Stimulated activated CD8-positive, alpha-beta memory T cell treated with anti-CD3 and anti-CD28 coated beads, Interleukin-12 subunit alpha, Interleukin-12 subunit beta, amount 100 ng/mL, for 24 hours (primary cell): ENCODE results near the gene PGS1.

Source experiments
- DNase-seq: peaks from one replicate; pipeline ENCODE4 v3.0.0-alpha.2; 2020; ENCODE audit errors: extremely low read depth

The PGS1 gene

DNA sequence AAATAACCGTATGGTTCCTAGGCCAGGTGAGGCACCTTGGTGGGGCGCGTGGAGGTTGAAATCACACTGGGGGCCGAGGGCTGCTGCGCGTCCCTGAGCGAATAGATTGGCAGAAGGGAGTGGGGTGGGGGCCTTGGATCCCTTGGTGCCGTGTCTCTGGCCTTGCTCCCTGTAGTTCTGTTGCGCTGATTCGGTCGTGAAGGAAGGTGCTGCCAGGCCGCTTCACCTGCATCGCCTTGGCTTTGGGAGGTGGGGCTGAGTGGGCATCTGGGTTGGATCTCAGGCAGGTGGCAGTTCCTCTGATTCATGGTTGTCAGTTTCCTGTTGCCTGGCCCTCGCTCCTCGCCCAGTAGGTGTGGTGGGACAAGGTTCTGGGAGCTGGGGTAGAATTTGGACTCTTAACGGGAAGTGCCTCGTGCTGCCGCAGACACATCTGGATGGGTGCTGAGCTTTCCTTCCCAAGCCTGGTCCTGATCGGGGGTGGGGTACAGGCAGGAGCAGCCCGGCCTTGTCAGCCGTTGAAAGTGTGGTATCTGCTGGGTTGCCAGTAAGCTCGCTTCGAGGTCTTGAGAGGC, 30.1 kb downstream of the PGS1 start:
- no peak for DNase-seq

DNA sequence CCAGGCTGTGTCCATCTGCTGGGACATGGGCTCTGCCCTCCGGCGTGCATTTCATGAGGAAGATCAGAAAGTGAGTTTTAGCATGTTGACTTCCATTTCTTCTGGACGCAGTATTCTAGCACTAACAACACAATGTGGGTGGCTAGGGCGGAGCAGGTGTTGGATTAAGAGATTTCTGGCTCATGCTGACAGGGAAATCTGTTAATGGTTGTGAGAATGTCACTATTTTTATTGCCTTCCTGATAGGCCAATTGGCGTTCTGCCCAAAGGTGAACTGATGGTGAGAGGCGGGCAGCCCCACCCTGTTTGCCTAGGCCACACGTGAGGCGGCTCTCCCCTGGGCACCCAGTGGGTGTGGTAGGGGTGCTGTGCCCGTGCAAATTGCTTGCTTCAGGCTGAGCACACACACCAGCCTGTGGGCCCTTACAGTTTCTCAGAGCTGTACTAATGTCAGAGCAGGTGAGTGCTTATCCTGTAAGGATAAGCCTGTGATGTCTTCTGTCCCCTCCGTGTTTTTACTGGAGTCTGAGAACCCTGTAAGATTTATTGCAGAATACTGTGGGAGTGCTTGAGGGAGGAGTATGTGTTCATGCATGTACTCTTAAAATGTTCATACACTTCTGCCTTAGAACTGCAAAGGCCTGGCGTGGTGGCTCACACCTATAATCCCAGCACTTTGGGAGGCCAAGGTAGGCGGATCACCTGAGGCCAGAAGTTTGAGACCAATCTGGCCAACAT, 30.9 kb downstream of the PGS1 start:
- no peak for DNase-seq

DNA sequence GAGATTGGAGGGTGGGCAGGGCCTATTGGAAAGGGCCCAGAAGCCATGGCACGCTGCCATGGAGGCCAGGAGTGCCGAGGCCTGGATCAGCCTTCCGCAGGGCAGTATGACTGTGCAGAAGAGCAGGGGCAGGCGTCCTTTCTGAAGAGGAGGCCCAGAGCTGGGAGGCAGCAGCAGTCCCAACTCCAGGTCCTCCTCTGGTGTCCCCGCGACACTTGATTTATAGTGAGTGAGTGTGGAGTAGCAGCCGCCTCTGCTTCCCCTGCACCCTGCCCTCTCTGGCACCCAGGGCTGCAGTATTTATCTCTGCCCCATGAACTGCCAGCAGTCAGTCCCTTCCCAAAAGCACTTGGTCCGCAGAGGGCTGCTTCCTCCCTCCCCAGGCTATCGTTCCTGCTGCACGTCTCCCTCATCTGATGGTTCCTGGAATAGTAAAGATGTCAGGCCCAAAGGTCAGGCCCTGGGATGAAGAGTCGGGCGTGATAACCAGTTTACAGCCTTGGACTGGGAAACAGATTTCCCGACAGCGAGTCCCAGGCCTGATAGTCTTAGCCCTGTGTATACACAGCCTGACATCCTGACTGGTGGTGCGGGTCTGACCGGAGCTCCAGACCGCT, 32.9 kb downstream of the PGS1 start:
- no peak for DNase-seq

DNA sequence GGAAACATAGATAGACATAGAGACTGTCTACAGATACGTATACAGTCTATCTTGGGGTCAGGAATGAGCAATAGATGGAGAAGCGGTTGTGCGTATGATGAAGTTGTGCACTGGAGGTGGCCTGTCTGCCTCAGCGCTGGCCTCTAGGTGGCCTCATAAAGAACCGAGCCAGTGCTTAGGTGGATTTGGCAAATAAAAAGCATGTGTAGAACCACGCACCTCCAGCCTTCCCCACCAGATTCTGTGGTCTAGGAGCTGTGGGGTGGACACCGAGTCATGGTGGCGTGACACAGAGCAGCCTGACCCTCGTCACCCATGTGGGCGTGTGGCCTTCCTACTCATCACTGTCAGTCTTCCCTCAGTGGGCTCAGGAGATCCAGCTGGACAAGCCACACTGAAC, 34.0 kb downstream of the PGS1 start:
- DNase-seq = no peak

DNA sequence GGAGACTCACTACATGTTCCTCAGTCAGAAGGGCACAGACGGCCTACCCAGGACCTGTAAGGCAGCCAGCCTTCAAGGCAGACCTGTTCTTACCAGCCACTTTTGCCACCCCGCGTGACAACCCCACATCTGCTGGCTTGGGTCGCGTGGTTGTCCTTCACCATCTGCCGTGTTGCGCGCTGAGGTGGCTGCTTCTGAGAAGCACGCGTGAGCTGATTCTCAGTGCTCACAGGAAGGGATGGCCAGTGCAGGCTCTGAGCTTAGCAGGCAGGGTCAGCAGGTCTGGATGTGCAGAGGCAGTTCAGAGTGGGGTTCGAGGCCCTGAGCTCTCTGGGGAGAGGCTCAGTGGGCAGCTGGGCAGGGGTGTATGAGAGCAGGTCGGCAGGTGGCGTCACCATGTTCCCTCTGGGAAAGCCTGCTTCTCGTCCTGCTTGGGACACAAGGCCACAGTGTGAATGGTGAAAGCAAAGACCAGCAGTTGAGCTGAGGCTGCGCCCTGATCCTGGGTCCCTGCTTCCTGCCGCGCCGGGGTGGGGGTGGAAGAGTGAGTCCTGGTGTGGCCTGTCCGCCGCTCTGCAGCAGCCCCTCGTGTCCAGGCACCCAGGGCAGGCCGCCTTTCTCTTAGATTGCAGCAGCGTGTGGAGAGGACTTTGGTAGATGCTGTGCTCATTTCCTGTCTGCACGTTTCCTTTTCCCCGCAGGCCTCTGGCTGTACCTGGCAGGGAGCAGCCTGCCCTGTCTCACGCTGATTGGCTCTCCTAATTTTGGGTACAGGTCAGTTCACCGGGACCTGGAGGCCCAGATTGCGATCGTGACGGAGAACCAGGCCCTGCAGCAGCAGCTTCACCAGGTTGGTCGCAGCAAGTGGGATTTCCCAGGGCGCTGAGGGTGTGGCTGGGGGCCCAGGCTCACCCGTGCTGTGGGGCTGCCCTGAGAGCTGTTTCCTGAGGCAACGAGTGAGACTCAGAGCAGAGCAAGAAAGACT, 36.0 kb downstream of the PGS1 start:
- DNase-seq = no peak

DNA sequence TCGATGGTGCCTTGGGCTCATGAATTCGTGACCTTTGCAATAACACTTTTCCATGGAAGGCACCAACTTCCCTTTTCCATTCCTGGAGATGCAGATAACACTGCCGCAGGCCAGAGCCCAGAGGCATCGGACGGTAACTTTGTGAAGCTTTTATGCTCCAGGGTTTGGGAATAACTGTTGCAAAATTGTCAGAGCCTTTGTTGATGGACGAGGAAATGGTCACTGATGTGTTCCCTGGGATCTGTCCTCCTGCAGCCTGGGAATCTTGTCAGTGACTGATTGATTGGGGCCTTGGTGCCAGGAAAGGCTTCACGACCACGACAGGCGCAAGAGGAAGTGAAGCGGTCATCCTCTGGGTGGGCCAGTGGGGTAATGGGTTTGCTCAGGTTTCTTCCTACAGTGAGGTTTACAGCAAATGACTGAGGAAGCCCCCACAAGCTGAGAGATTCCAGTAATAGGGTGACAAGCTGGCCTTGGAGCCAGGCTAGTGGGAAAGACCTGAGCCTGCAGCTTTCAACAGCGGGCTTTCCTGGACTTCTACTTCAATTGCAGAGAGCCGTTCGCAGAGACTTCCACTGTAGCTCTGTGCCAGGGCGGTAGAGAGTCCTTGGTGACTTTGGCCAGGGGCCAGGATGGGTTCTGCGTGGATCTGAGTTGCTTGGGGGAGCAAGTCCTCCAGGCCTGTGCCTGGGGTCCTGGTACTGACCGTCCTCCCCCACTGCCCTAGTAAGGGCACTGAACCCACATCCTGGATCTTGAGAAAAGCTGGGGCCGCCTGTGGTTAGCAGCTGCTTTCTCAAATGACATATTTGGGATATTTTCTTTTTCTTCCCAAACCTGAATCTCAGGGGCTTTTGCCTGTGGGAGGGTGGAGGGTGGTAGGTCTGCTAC, 37.6 kb downstream of the PGS1 start:
- no peak for DNase-seq

DNA sequence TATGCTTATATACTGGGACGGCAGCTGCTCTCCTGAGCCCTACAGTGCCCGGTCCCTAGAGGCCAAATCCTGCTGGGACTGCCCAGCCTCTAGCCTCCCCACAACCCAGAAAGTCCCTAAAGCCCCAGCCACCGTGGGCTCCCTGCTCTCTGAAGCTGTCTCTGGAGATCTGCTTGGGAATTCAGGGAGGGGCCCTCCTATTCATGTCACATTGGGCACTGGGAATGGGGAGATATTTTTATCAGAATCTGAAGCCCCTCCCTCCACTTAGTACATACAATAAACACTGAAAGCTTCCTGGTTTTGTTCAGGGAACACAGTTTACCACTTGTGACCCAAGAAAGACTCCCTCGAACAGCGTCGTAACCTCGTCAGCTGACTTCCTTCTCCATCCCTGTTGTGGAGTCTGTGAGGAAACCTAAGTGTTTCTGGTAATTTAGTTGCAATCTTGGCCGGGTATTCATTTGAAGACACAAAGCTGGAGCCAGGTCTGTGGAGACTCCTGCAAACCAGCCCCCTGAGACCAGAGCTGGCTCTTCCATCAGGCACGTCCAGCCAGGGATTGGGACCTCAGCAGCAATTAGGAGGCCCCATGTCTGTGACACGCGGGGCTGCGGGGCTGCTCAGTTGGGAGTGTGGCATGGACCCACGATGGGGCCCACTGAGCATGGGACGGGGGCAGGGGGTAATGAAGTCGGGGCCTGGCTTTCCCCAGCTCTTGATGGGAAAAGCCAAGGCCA, 38.5 kb downstream of the PGS1 start:
- DNase-seq = no peak

DNA sequence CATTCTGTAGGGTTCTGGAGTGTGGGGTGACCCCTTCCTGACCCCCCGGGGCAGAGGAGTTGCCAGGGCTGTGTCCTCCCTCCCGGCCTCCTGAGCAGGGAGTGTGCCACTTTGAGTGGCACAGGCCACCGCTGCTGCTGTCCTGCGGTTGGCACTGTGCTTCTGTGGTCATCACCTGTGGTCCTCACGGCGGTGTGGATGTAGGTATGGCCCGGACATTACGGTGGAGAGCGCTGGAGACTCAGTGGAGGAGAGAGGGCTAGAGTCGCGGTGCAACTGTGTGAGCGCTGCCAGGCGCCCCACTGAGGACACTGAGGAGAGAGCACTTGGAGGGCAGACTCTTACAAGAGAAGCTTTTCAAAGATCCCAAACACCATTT, 39.1 kb downstream of the PGS1 start:
- no peak for DNase-seq

DNA sequence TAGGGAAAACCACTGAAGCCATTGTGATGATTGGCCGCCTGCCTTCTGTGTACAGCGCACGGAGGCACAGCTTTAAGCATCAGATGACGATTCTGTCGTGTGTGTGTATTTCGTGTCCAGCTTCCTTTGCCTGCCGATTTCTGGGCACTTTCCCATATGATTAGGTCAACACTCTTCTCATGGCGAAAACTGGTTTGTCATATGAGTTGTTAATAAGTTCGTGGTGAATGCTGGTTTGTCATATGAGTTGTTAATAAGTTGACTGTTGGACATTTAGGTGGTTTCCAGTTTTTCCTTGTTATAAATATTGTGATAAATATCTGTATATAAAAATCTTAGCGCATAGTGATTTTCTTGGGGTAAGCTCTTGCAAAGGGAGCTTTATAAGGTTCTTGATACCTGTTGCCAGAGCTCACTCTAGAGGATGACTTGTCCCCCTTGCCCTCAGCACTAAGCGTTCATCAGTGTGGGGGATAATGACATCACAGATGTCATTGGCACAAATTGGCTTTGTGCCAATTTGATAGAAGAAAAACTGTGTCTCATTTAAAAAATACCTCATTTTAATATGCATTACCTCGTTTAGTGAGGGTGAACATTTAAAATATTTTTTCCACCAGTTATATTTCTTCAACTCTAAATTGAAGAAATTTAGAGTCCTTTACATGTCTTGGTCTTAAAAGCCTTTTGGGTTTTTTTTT, 40.0 kb downstream of the PGS1 start:
- DNase-seq = no peak

- DNase-seq = no peak
Observed at GRCh38 chr17:78419970-78420815, 41.7 kb downstream of the PGS1 start.

GRCh38 chr17:78421084-78421533, 42.7 kb downstream of the PGS1 start:
- no peak for DNase-seq

- DNase-seq = peak; percentile 38
Observed at GRCh38 chr17:78421534-78422266, 43.3 kb downstream of the PGS1 start.

GRCh38 chr17:78422267-78422605, 43.8 kb downstream of the PGS1 start:
- no peak for DNase-seq

- DNase-seq = no peak
Observed at GRCh38 chr17:78422872-78423588, 44.6 kb downstream of the PGS1 start.

GRCh38 chr17:78423961-78424675, 45.7 kb downstream of the PGS1 start:
- DNase-seq = no peak

GRCh38 chr17:78425429-78425828, 47.0 kb downstream of the PGS1 start:
- no peak for DNase-seq
